ES-I3 (cell line): Measurements from ENCODE around the gene RAB6A.
"Not testable (repeated sequence)": the region's sequence is repeated elsewhere in the genome, so short reads cannot be mapped to it uniquely, and the experiment has no call there.

ENCODE experiments used
- H3K36me3 ChIP-seq: 2 replicates; pipeline ENCODE4 v1.6.1; 2013; ENCODE audit warnings: mild to moderate bottlenecking, low read length, control low read depth, moderate library complexity; ENCODE audit not compliant: insufficient read depth
- H3K4me1 ChIP-seq: 2 replicates; pipeline ENCODE4 v1.6.1; 2013; ENCODE audit warnings: mild to moderate bottlenecking, control low read depth, low read length; ENCODE audit not compliant: insufficient read depth
- H3K9ac ChIP-seq: 2 replicates; pipeline ENCODE4 v1.6.1; 2013; ENCODE audit warnings: low read depth, mild to moderate bottlenecking, low read length, moderate library complexity
- H3K9me3 ChIP-seq: 2 replicates; pipeline ENCODE4 v1.6.1; 2013; ENCODE audit warnings: mild to moderate bottlenecking, low read length, moderate library complexity; ENCODE audit not compliant: control insufficient read depth, insufficient read depth

Gene RAB6A

DNA sequence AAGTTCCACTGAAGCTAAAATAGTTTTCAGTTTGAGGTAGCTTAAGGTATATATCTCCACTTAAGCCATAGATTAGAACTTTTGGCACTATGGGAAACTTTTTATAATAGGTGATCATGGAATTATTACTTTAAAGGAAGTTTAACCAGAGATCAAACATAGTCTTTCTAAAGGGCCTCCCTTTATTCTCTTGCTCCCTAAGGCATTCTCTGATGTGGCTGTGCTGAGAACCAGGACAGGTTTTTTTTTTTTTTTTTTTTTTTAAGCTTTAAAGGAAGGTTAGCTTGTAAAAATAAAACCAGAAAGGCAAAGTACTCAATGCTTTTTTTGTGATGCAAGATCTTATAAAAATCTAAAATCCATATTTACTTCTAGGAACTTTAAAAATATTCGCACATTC, 23.9 kb upstream of the RAB6A start:
- H3K4me1 ChIP-seq, result peaks cover 12% of the 10 kb centered on the region; the same call in 1 of the 2 replicates
- no peaks in the 10 kb centered on the region for H3K36me3 ChIP-seq
- no peaks in the 10 kb centered on the region for H3K9me3 ChIP-seq
- H3K9ac ChIP-seq, result no peak overlapping the region; the same call in 1 of the 2 replicates

DNA sequence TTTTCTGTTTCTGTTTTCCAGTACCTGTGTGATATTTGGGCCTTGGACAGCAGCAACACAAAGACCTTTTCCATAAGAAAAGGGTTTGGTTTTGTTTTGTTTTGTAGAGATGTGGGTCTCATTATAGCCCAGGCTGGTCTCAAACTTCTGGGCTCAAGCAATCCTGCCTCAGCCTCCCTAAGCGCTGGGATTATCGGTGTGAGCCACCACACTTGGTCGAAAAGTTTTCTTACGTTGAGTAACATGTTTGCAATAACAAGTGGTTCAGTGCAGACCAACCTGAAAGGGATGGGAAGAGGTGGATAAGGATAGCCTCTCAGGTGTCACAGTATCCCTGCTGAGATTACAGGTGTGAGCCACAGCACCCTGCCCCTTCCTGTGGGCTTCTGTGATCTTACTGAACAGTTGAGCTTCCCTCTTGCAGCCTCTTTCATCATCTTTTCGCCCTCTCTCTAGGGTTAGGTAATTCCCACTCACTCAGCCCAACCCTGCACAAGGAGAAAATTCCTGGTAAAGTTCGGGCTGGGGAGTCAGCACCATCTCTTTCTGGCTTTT, 23.3 kb upstream of the RAB6A start:
- H3K36me3 ChIP-seq, result no peaks in the 10 kb centered on the region
- H3K4me1 ChIP-seq, result peaks cover 12% of the 10 kb centered on the region; the same call in 1 of the 2 replicates
- no peaks in the 10 kb centered on the region for H3K9me3 ChIP-seq
- no peak overlapping the region; the same call in 1 of the 2 replicates for H3K9ac ChIP-seq

DNA sequence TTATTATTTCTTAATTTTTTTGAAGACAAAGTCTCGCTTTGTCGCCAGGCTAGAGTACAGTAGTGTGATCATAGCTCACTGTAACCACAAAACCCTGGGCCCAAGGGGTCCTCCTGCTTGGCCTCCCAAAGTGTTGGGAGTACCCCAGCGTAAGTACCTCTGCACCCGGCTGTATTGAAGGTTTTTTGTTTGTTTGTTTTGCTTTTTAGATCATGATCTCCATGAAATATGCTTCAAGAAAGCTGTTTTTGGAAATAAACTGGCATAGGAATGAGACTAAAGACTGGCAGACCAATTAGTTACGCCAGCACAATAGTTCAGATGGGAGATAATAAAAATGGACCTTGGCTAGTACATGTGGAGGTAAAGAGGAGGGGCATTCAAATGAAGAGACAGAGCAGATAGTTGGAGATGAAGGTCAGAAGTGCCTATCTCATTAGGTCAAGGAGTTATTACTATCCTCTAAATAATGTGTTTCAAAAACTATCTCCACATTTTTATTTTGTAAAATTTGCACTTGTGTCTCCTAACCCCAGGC, 22.7 kb upstream of the RAB6A start:
- Histone ChIP-seq H3K9ac (no peak overlapping the region), H3K9me3 (no peaks in the 10 kb centered on the region), H3K36me3 (no peaks in the 10 kb centered on the region), H3K4me1 (peaks cover 12% of the 10 kb centered on the region; the same call in 1 of the 2 replicates)

DNA sequence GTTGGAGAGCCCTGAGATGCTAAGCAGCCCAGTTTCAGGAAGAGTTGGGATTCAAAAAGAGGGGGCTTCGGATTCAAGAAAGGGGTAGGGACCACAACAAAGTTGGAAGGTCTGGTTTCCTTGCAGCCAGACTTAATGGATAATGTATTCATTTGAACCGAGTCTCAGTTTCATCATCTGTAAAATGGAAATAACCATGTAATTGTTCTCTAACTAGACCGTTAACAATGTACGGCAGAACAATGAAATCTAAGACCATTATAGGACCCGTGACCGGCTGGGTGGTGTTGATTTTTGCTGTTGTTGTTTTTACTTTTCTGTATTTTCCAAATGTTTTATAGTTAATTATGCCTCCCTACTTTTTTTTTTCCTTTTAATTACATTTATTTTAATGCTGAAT, 20.4 kb upstream of the RAB6A start:
- H3K4me1 ChIP-seq, result peaks cover 12% of the 10 kb centered on the region; the same call in 1 of the 2 replicates
- H3K9me3 ChIP-seq, result no peaks in the 10 kb centered on the region
- no peaks in the 10 kb centered on the region for H3K36me3 ChIP-seq

DNA sequence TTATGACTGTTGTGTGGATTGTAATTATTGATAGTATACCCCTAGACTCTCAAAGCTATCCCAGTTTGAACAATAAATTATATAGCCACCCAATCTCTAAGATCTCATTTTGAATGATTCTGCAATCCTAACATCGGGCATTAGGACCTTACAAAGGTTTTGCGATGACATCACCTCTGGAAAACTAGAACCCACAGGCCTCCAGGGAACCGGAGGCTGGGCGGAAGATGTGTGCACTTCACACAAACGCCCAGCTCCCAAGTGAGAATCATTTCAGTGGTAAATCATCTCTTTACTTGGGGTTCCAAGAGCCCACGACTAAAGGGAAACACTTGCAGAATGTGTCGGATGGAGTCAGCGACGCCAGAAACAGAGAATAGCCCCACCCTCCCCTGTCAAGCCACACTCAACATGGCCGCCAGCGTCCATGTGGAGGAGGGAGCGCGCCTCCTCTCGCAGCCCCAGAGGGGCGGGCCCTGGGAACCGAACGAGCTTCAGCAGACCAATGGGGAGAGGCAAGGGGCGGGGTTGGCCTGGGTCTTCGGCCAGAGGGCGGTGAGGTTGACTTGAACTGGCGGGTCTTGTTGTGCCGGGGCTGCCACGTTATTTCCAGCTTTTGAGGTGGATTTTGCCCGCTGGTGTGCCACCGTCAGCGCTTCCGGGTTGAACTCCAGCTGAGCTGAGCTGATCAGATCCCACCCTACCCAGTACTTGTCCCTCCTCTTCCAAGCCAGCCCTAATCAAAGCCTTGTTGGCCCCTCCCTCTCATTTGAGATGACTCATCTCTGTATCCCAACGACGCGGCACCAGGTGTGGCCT, 18.4 kb upstream of the RAB6A start:
- peaks cover 12% of the 10 kb centered on the region; the same call in 1 of the 2 replicates for H3K4me1 ChIP-seq
- H3K36me3 ChIP-seq, result no peaks in the 10 kb centered on the region
- peak overlapping the region; percentile 97 for H3K9ac ChIP-seq
- H3K9me3 ChIP-seq, result no peaks in the 10 kb centered on the region

More for the DNA sequence above, 20.4 kb upstream of the RAB6A start:
- H3K9ac ChIP-seq, result no peak overlapping the region

DNA sequence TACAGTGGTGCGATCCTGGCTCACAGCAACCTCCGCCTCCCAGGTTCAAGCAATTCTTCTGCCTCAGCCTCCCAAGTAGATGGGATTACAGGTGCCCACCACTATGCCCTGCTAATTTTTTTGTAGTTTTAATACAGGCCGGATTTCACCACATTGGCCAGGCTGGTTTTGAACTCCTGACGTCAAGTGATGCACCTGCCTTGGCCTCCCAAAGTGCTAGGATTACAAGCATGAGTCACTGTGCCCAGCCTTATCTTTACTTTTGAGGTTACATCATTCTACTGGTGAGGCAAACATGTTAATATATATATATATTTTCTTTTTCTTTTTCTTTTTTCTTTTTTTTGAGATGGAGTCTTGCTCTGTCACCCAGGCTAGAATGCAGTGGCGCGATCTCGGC, 9.9 kb upstream of the RAB6A start:
- H3K36me3 ChIP-seq, H3K4me1 ChIP-seq, H3K9ac ChIP-seq, H3K9me3 ChIP-seq: not testable (repeated sequence)

DNA sequence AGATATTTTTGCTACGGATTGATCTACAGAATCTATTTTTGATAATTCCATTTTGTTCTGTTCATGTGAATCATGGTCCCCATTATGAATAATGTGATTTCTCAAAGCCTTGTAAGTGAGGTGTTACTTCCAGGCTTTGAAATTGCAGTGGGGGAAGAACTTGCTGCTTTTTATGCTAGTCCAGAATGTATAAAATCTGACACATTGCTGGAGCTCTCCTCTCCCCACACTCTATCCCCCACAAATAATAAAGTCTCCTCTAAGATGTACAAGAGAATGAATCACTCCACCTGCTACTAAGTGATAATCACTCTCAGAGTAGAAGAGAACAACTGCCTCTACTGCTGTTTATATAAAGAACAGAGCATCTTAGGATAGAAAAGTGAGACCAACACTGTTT, 5.9 kb upstream of the RAB6A start:
- H3K36me3 ChIP-seq, result no peaks in the 10 kb centered on the region
- no peak overlapping the region for H3K9ac ChIP-seq
- H3K9me3 ChIP-seq, result no peaks in the 10 kb centered on the region
- H3K4me1 ChIP-seq, result no peaks in the 10 kb centered on the region

DNA sequence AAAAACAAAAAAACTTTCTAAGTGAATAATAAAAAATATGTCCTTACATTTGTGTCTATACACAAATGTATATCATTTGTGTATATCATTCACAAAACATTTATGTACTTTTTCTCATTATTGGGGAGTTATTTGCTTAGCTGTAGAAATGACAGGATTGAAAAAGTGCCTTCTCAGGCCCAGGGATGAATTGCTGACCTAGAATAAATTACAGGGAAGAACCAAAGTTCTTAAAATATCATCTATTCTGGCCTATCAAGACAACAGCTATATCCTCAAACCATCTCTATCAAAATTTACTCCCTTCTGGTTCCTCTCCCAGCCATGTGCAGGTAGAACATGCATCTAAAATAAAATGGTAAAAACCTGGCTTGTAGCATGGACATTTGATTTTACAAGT, 1.9 kb upstream of the RAB6A start:
- H3K9ac ChIP-seq, result no peak overlapping the region
- no peaks in the 10 kb centered on the region for H3K9me3 ChIP-seq
- no peaks in the 10 kb centered on the region for H3K36me3 ChIP-seq
- H3K4me1 ChIP-seq, result peaks cover 1% of the 10 kb centered on the region; the same call in 1 of the 2 replicates

DNA sequence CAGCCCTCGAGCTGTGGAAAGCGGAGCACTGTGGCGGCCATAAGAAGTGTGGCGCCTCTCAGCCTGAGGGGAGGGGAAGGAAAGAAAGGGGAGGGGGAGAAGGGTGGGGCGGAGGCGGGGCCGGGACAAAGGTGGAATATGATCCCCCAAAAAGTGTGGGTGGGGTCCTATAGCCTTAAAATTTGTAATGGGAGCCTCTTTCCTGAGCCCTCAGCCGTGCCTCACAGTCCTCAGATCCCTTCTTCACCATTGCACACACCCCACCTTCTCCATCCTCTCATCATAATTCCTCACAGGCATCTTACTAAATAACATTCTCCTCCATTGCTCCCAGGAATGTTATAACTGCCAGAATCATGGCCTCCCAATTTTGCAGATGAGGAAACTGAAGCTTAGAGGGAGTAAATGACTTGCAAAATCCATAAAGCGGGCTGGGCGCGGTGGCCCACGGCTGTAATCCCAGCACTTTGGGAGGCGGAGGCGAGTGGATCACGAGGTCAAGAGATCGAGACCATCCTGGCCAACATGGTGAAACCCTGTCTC, 600 bp upstream of the RAB6A start:
- Histone ChIP-seq H3K9me3 (no peaks in the 10 kb centered on the region), H3K9ac (peak overlapping the region; percentile 99; the same call in 1 of the 2 replicates), H3K4me1 (peaks cover 7% of the 10 kb centered on the region; the same call in 1 of the 2 replicates)

DNA sequence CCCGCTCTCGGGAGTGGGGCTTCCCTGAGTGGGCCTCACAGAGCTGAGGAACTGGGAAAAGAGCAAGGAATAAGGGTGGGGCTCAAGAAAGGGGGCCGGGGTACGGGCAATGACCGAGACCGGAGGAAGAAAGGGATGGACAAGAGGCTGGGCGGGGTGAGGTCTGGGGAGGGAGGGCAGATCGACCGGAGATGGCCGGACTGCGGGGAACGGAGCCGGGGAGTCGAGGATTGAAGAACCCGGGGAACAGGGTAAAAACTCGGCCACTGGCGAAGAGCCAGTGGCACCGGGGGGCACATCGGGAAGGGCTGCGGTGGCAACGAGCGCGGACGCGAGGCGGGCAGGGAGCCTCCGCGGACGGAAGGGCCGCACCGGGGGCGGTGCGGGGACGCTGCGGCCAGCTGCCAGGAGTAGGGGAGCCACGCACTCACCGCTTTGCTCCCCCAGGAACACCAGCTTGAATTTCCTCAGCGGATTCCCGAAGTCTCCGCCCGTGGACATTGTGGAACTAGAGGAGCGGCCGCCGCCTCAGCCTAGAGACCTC, 667 bp downstream of the RAB6A start:
- H3K9me3 ChIP-seq, result no peaks in the 10 kb centered on the region
- H3K36me3 ChIP-seq, result no peaks in the 10 kb centered on the region
- H3K4me1 ChIP-seq, result peaks cover 7% of the 10 kb centered on the region; the same call in 1 of the 2 replicates
- H3K9ac ChIP-seq, result peak overlapping the region; percentile 99

More for the DNA sequence above, 600 bp upstream of the RAB6A start:
- no peaks in the 10 kb centered on the region for H3K36me3 ChIP-seq

DNA sequence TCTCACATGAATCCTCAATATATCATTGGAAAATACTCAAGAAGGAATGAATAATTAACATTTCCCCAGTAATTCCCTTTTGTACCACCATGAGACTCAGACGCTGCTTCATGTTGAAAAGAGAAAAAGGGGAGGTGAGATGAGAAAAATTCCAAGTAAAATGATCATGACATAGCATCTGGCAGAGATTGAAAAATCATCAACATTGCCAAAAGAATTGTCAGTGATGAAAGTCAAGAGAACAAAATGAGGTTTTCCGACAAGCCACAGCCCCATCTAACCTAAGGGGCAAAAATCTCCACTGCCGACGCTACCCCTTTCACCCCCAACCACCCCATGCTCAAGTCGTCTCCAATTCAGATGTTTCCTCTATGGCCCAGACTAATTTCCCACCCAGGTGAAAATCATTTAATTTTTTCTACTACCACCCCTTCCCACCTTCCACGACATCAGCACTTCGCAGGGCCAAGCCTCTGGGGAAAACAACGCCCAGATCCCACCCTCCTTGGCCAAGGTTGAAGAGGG, 1.2 kb downstream of the RAB6A start:
- peaks cover 7% of the 10 kb centered on the region; the same call in 1 of the 2 replicates for H3K4me1 ChIP-seq
- no peaks in the 10 kb centered on the region for H3K9me3 ChIP-seq
- no peaks in the 10 kb centered on the region for H3K36me3 ChIP-seq
- peak overlapping the region; percentile 99 for H3K9ac ChIP-seq

DNA sequence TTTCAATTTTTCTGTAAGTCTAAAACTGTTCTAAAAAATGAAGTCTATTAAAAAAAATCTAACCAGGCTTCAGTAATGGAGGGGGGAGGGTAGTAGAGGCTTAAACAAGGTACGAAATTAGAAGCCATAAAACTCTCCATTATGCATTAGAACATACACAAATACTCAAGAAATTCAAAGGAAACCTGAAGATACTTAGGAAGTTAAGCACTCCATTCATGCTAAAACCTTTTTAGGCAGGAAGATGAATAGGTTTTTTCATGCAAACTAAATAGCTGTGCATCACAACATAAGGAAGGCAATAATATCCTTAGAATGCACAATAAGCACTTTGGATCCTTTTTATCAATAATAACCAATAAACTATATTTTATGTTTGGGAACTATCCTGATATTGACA, 2.4 kb downstream of the RAB6A start:
- Histone ChIP-seq H3K4me1 (peaks cover 7% of the 10 kb centered on the region; the same call in 1 of the 2 replicates), H3K9me3 (no peaks in the 10 kb centered on the region), H3K9ac (peak overlapping the region; percentile 99; the same call in 1 of the 2 replicates), H3K36me3 (no peaks in the 10 kb centered on the region)

DNA sequence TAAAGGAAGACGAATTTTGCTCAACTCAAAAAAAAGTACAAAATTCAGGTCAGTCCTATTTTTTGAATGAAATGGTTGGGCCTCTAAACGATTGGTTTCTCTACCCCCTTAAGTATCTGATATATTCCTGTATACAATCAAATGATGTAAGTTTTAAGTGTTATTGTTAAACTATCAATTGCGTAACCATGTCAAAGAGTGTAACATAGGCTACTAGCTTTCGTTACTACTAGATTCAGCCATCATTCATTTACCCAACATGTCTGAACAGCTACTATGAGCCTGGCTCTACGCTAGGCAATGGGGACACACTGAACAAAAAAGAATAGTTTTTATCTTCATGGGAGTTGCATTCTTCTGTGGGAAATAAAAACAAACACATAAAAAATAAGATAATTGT, 3.3 kb downstream of the RAB6A start:
- Histone ChIP-seq H3K36me3 (no peaks in the 10 kb centered on the region), H3K4me1 (peaks cover 7% of the 10 kb centered on the region), H3K9me3 (no peaks in the 10 kb centered on the region), H3K9ac (peak overlapping the region; percentile 1; the same call in 1 of the 2 replicates)

DNA sequence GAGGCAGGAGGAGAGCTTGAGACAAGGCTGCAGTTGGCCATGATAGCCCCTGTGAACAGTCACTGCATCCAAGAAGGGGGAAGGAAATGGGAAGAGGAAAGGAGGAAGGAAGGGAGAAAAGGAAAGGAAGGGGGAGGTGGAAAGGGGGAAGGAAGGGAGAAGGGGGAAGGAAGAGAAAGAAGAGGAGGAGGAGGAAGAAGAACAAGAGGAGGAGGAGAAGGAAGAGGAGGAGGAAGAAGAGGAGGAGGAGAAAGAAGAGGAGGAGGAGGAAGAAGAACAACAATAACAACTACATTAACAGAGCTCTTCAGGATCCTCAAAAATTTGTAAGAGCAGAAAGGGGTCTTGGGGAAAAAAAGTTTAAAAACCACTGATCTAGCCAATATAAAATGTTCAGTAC, 5.2 kb downstream of the RAB6A start:
- Histone ChIP-seq H3K36me3 (no peaks in the 10 kb centered on the region), H3K9ac (no peak overlapping the region), H3K4me1 (peaks cover 7% of the 10 kb centered on the region), H3K9me3 (no peaks in the 10 kb centered on the region)
